Mucosa of stomach (tissue), 1 donor: ENCODE results near the gene SLC51A.
"Not testable (repeated sequence)": the region's sequence is repeated elsewhere in the genome, so short reads cannot be mapped to it uniquely, and the experiment has no call there.

Experiments used
- H3K27me3 ChIP-seq: one replicate; pipeline ENCODE4 v1.7.0; 2013; ENCODE audit warnings: mild to moderate bottlenecking, low read length; ENCODE audit not compliant: control insufficient read depth, insufficient read depth
- H3K36me3 ChIP-seq: one replicate; pipeline ENCODE4 v1.7.0; 2013; ENCODE audit warnings: low read length; ENCODE audit not compliant: control insufficient read depth, insufficient read depth
- H3K4me1 ChIP-seq: one replicate; pipeline ENCODE4 v1.7.0; 2013; ENCODE audit warnings: mild to moderate bottlenecking, low read length; ENCODE audit not compliant: control insufficient read depth, insufficient read depth
- H3K4me3 ChIP-seq: one replicate; pipeline ENCODE4 v1.7.0; 2013; ENCODE audit warnings: low read length
- H3K9ac ChIP-seq: one replicate; pipeline ENCODE4 v1.7.0; 2013; ENCODE audit warnings: mild to moderate bottlenecking, low read length, moderate library complexity
- H3K9me3 ChIP-seq: one replicate; pipeline ENCODE4 v1.7.0; 2013; ENCODE audit warnings: mild to moderate bottlenecking, low read length, moderate library complexity; ENCODE audit not compliant: control insufficient read depth
- donor health status: Pancreatic carcinoma.

SLC51A gene

DNA sequence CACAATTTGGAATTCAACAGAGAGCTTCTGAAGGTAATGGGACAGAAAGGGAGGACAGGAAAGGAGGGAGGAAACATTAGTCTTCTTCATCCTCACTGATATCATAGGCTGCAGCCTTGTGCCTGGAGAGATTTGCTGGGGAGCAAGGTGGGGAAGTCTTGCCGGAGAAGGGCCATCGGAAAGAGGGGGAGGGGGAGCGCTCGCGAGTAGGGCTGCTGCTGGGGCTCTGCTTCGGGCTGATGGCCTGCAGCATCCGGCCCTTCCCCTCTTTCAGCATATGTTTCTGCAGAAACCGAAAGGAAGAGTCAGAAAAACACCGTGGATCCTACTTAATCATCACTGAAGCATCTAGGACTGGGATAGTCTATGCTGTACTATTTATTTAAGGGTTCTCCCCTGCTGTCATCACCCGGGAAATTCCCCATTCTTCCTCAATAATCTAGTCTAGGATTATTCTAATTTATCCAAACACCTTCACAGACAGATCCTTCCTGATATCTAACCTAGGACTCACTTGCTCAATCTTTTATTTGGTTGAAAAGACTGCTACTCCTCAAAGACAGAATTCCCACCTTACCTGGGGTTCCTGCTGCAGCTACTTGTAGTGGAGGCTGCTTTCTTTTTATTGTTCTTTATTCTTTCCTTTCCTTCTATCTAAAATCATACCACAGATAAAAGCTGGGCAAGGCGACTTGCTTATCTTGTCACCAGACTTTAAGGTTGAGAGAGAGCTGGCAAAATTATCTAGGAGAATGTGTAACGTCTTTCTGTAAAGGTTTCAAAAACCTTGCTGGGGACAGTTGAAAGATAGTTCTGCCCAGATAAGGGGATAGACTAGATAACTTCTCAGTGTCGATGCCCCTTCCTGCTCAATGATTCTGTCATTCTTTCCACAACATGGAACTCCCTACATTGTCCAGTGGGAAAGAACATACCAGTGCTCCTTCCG lies 22.6 kb downstream of the SLC51A start:
- Histone ChIP-seq H3K9ac (no peak overlapping the region), H3K9me3 (no peaks in the 10 kb centered on the region), H3K27me3 (no peaks in the 10 kb centered on the region), H3K4me1 (no peaks in the 10 kb centered on the region), H3K36me3 (peaks cover 4% of the 10 kb centered on the region), H3K4me3 (no peak overlapping the region)

GRCh38 chr3:196240424-196240823 lies 24.1 kb downstream of the SLC51A start:
- H3K4me1 ChIP-seq = no peaks in the 10 kb centered on the region
- H3K9ac ChIP-seq = no peak overlapping the region
- peaks cover 4% of the 10 kb centered on the region for H3K36me3 ChIP-seq
- no peaks in the 10 kb centered on the region for H3K9me3 ChIP-seq
- no peak overlapping the region for H3K4me3 ChIP-seq
- no peaks in the 10 kb centered on the region for H3K27me3 ChIP-seq

DNA sequence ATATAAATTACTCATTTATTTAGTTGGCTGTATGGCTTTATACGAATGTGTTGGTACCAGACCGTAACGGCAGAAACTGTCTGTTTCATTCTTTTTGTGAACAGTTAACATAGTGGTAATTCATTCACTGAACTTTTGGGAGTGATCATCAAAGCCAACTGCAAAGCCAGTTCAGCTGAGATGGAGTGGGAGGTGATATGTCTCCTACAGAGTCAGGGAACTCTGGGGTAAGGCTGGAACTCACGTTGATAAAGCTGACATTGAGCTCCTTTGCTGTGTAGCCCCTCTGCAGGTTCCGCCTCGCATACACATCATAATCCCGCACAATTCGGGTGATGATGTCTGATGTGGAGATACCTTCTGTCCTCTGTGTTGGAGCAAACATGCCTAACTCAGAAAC lies 25.4 kb downstream of the SLC51A start:
- Histone ChIP-seq H3K4me3 (no peak overlapping the region), H3K9me3 (no peaks in the 10 kb centered on the region), H3K9ac (no peak overlapping the region), H3K27me3 (no peaks in the 10 kb centered on the region), H3K4me1 (no peaks in the 10 kb centered on the region), H3K36me3 (peaks cover 5% of the 10 kb centered on the region)

- not testable (repeated sequence) for H3K4me1 ChIP-seq, H3K9me3 ChIP-seq, H3K9ac ChIP-seq, H3K27me3 ChIP-seq, H3K4me3 ChIP-seq
- peaks cover 11% of the 10 kb centered on the region for H3K36me3 ChIP-seq
Measured at GRCh38 chr3:196244166-196244565, 27.8 kb downstream of the SLC51A start.

DNA sequence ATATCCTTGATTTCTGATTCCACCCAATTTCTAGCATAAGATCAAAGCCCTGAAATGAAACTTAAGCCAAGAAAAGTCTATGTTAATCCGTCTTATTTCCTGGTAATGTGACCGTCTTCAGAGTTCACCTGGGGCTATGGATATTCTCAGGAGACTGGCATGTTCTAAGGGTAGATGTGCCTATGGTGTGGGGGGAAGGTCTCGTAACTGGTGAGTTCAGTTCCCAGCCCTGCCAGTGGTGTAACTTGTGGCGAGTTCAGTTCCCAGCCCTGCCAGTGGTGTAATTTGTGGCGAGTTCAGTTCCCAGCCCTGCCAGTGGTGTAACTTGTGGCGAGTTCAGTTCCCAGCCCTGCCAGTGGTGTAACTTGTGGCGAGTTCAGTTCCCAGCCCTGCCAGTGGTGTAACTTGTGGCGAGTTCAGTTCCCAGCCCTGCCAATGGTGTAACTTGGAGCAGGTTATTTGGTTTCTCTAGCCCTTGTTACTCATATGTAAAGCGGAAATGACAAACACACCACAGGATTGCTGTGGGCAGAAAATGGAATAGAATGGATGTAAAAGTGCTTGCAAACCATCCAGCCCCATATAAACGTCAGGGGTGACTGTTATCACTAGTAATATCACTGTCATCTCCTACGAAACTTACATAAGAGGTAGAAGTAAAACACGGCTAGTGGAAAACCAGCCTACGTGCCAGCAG lies 30.4 kb downstream of the SLC51A start:
- H3K9ac ChIP-seq = no peak overlapping the region
- no peaks in the 10 kb centered on the region for H3K4me1 ChIP-seq
- H3K9me3 ChIP-seq = no peaks in the 10 kb centered on the region
- H3K27me3 ChIP-seq = no peaks in the 10 kb centered on the region
- no peak overlapping the region for H3K4me3 ChIP-seq
- peaks cover 11% of the 10 kb centered on the region for H3K36me3 ChIP-seq

GRCh38 chr3:196251918-196252317 lies 35.6 kb downstream of the SLC51A start:
- H3K4me3 ChIP-seq = no peak overlapping the region
- H3K9me3 ChIP-seq = no peaks in the 10 kb centered on the region
- no peaks in the 10 kb centered on the region for H3K27me3 ChIP-seq
- no peaks in the 10 kb centered on the region for H3K4me1 ChIP-seq
- no peak overlapping the region for H3K9ac ChIP-seq
- H3K36me3 ChIP-seq = peaks cover 12% of the 10 kb centered on the region

DNA sequence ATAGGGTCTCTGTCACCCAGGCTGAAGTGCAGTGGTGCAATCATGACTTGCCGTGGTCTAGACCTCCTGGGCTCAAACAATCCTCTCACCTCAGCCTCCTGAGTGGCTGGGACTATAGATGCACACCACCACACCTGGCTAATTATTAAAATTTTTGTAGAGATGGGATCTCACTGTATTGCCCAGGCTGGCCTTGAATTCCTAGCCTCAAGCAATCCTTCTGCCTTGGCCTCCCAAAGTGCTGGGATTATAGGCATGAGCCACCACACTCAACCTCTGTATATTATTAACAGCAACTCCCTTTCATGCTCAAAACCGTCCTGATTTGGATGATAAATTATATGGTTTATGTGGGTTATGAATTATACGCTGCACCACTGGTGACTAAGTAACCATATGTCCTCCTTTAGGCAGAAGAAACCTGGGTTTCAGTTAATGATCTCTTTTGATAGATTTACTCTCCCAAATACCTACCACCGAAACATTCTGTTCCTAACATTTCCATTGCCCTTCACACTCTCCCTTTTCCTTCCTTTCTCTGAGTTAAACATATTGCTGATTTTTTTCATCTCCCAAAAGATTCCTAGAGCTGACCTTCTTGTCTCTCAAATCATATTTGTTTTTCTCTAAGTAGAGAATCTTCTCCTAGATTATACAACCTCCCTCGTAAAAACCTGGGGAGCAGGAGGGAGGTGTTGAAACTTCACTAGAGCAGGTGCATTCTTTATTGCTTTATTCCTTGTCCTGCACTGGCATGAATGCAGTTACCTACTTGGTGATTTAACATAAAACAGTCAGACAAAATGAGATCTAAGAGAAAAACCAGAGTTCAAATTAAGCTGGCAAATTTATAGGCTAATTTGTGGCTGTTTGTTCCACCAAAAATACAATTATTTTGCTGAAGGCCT lies 38.3 kb downstream of the SLC51A start:
- Histone ChIP-seq H3K4me1 (no peaks in the 10 kb centered on the region), H3K9me3 (no peaks in the 10 kb centered on the region), H3K36me3 (peaks cover 3% of the 10 kb centered on the region), H3K9ac (no peak overlapping the region), H3K4me3 (no peak overlapping the region), H3K27me3 (no peaks in the 10 kb centered on the region)

- no peak overlapping the region for H3K9ac ChIP-seq
- no peaks in the 10 kb centered on the region for H3K4me1 ChIP-seq
- peaks cover 3% of the 10 kb centered on the region for H3K36me3 ChIP-seq
- no peaks in the 10 kb centered on the region for H3K9me3 ChIP-seq
- H3K4me3 ChIP-seq = no peak overlapping the region
- H3K27me3 ChIP-seq = no peaks in the 10 kb centered on the region
Measured at GRCh38 chr3:196255776-196256175, 39.4 kb downstream of the SLC51A start.

GRCh38 chr3:196260784-196261183 lies 44.5 kb downstream of the SLC51A start:
- Histone ChIP-seq H3K9ac (no peak overlapping the region), H3K4me3 (no peak overlapping the region), H3K36me3 (peaks cover 3% of the 10 kb centered on the region), H3K27me3 (no peaks in the 10 kb centered on the region), H3K9me3 (no peaks in the 10 kb centered on the region), H3K4me1 (no peaks in the 10 kb centered on the region)

DNA sequence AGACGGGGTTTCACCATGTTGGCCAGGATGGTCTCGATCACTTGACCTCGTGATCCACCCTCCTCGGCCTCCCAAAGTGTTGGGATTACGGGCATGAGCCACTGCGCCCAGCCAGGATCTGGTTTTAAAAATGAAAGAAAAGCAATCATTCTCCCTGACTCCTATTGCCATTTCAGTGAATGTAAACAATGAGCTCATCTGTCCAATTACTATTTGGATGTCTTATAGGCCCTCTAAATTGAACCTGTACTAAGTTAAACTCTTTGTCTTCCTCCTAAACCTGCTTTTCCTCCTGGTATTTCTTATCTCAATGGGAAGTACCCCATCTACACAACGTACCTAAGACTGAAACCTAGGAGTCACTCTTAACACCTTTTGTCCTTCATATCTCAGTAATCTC lies 47.5 kb downstream of the SLC51A start:
- no peaks in the 10 kb centered on the region for H3K4me1 ChIP-seq
- H3K27me3 ChIP-seq = no peaks in the 10 kb centered on the region
- no peak overlapping the region for H3K4me3 ChIP-seq
- no peaks in the 10 kb centered on the region for H3K36me3 ChIP-seq
- no peak overlapping the region for H3K9ac ChIP-seq
- no peaks in the 10 kb centered on the region for H3K9me3 ChIP-seq

DNA sequence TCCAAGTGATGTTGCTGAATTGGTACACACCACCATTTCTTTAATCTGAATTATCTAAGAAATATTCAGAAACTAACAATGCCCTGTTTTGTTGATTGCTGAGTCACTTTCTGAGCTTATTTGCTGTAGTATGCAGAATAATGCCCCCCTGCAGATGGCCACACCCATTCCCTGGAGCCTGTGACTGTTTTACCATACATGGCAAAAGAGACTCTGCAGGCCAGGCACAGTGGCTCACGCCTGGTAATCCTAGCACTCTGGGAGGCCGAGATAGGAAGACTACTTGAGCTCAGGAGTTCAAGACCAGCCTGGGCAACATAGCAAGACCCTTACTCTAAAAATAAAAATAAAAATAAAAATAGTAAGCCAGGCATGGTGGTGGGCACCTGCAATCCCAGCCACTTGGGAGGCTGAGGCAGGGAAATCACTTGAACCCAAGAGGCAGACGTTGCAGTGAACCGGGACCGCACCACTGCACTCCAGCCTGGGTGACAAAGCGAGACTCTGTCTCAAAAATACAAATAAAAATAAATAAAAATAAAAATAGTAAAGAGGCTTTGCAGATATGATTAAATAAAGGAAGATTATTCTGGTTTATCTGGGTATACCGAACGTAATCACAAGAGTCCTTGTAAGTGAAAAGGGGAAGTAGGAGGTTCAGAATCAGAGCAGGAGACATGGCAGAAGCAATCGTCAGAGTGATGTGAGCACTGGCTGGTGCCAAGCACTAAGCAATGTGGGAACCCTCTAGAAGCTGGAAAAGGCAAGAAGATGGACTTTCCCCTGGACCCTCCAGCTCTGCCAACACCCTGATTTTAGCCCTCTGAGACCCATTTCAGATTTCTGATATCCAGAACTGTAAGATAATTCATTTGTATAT lies 52.2 kb downstream of the SLC51A start:
- Histone ChIP-seq H3K36me3 (no peaks in the 10 kb centered on the region), H3K4me1 (no peaks in the 10 kb centered on the region), H3K4me3 (no peak overlapping the region), H3K9ac (no peak overlapping the region), H3K27me3 (no peaks in the 10 kb centered on the region), H3K9me3 (no peaks in the 10 kb centered on the region)
